MG63 (cell line): ENCODE data around the gene ZNF695. TPM values are rescaled to one million over a fixed set of nuclear protein-coding genes. Genes with fewer than 3 reads are reported as not detected.
"Not testable (repeated sequence)": the region's sequence is repeated elsewhere in the genome, so short reads cannot be mapped to it uniquely, and the experiment has no call there.

Source experiments
- DNase-seq: peaks from one replicate; pipeline ENCODE4 v3.0.0-alpha.2; 2020
- H3K27me3 ChIP-seq: fragments of 250-450 bp; sonication (Bioruptor Pico); 2 replicates; pipeline ENCODE4 v1.5.1; 2020; ENCODE audit warnings: mild to moderate bottlenecking, moderate library complexity
- H3K36me3 ChIP-seq: fragments of 250-450 bp; sonication (Bioruptor Pico); 2 replicates; pipeline ENCODE4 v1.5.1; 2020; ENCODE audit warnings: mild to moderate bottlenecking, moderate library complexity
- H3K4me3 ChIP-seq: fragments of 250-450 bp; sonication (Bioruptor Pico); 2 replicates; pipeline ENCODE4 v1.5.1; 2020; ENCODE audit warnings: mild to moderate bottlenecking, moderate library complexity
- H3K9me3 ChIP-seq: fragments of 250-450 bp; sonication (Bioruptor Pico); 2 replicates; pipeline ENCODE4 v1.5.1; 2020; ENCODE audit warnings: mild to moderate bottlenecking, moderate library complexity
- total RNA-seq: library from RNA; depleted of rRNA; stranded (reverse); fragments of >200 nt; shearing (Covaris generic); gene quantifications from 2 replicates; pipeline ENCODE4 v1.2.3, GENCODE V29; 2014; ENCODE audit warnings: low replicate concordance; rRNA removed

Gene ZNF695
- 6.1 and 9.0 TPM in 2 replicates for total RNA-seq

GRCh38 chr1:247007511-247008405, at the start of gene ZNF695:
Gene ZNF695 (minus strand): TSS chr1:247008057. CDS start chr1:247007908, 149 bp downstream.
- Histone ChIP-seq H3K9me3 (peaks cover 35% of the 10 kb centered on the region), H3K27me3 (no peaks in the 10 kb centered on the region), H3K4me3 (peak within 1 kb of the TSS; percentile 73), H3K36me3 (peaks cover 38% of the 10 kb centered on the region)
- DNase-seq: peak; percentile 98

GRCh38 chr1:247056071-247056470, 48.2 kb upstream of the ZNF695 start:
- H3K4me3 ChIP-seq: no peak overlapping the region
- no peak for DNase-seq
- no peaks in the 10 kb centered on the region; the same call in none of the 2 replicates for H3K36me3 ChIP-seq
- no peaks in the 10 kb centered on the region for H3K27me3 ChIP-seq
- peaks cover 52% of the 10 kb centered on the region for H3K9me3 ChIP-seq

- H3K36me3 ChIP-seq: no peaks in the 10 kb centered on the region; the same call in none of the 2 replicates
- no peak overlapping the region for H3K4me3 ChIP-seq
- no peaks in the 10 kb centered on the region for H3K27me3 ChIP-seq
- peak; percentile 41 for DNase-seq
- H3K9me3 ChIP-seq: peaks cover 55% of the 10 kb centered on the region
Measured at GRCh38 chr1:247054992-247055415, 47.1 kb upstream of the ZNF695 start.

DNA sequence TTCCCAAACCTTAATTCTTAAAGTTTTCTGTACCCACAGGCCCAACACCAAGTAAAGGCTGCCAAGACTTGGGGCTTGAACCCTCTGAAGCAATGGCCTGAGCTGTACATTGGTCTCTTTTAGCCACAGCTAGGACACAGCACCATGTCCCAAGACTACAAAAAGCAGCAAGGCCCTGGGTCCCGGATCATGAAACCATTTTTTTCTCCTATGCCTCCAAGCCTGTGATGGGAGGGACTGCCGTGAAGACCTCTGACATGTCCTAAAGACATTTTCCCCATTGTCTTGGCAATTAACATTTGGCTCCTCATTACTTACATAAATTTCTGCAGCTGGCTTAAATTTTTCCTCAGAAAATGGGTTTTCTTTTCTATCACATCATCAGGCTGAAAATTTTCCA, 39.8 kb upstream of the ZNF695 start:
- H3K9me3 ChIP-seq: peaks cover 53% of the 10 kb centered on the region
- DNase-seq: no peak
- H3K27me3 ChIP-seq: no peaks in the 10 kb centered on the region
- no peak overlapping the region for H3K4me3 ChIP-seq
- no peaks in the 10 kb centered on the region for H3K36me3 ChIP-seq

DNA sequence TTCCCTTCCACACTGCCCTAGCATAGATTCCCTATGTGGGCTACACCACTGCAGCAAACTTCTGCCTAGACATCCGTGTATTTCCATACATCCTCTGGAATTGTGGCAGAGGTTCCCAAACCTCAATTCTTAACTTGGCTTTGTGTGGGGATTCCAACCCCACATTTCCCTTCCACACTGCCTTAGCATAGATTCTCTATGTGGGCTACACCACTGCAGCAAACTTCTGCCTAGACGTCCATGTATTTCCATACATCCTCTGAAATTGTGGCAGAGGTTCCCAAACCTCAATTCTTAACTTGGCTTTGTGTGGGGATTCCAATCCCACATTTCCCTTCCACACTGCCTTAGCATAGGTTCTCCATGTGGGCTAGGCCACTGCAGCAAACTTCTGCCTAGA, 39.4 kb upstream of the ZNF695 start:
- no peaks in the 10 kb centered on the region for H3K27me3 ChIP-seq
- H3K9me3 ChIP-seq: peaks cover 49% of the 10 kb centered on the region
- H3K36me3 ChIP-seq: no peaks in the 10 kb centered on the region
- H3K4me3 ChIP-seq: no peak overlapping the region
- DNase-seq: no peak

DNA sequence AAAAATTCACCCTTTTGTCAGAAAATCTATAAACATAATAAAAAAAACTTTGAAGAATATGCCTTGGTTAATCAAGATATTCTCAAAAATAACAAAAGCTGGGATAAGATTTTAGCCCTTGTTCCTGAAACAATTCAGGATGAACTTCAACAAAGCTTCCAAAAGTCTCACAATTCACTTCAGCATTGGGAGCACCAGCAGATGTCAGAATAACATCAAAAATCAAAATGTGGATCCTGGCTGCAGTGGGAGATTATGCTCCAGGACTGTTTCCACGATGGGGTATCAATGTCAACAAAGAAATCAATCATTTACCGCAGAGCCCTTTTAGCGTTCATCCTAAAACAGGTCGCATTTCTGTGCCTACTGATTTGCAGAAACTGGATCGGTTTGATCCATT, 35.5 kb upstream of the ZNF695 start:
- Histone ChIP-seq H3K36me3 (peaks cover 9% of the 10 kb centered on the region), H3K9me3 (peaks cover 46% of the 10 kb centered on the region), H3K27me3 (no peaks in the 10 kb centered on the region), H3K4me3 (no peak overlapping the region)
- no peak for DNase-seq

DNA sequence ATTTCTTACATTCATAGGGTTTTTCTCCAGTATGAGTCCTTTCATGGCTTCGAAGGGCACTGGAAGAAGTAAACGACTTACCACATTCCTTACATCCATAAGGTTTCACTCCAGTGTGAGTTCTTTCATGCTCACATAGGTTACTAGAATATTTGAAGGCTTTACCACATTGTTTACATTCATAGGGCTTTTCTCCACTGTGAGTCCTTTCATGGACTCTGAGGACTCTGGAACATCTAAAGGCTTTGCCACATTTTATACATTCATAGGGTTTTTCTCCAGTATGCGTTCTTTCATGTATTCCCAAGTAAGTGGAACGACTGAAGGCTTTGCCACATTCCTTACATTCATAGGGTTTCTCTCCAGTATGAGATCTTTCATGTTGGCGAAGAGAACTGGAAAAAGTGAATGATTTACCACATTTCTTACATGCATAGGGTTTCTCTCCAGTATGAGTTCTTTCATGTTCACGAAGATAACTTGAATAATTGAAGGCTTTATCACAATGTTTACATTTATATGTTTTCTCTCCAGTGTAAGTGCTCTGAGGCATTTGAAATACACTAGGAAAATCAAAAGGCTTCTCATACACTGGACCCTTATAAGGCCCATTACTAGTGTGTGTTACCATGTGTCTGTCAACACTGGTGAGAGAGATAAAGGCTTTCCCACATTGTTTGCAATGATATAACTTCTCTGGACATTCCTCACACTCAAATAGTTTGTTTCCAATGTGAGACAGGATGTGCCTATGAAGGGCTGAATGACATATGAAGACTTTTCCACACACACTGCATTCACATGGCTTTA, 29.9 kb upstream of the ZNF695 start:
- DNase-seq: no peak
- Histone ChIP-seq H3K9me3 (peaks cover 60% of the 10 kb centered on the region), H3K4me3 (no peak overlapping the region), H3K27me3 (no peaks in the 10 kb centered on the region), H3K36me3 (peaks cover 31% of the 10 kb centered on the region)

GRCh38 chr1:247032306-247032705, 24.4 kb upstream of the ZNF695 start:
- Histone ChIP-seq H3K9me3 (peaks cover 38% of the 10 kb centered on the region), H3K36me3 (peaks cover 10% of the 10 kb centered on the region)
- not testable (repeated sequence) for H3K27me3 ChIP-seq, DNase-seq, H3K4me3 ChIP-seq

DNA sequence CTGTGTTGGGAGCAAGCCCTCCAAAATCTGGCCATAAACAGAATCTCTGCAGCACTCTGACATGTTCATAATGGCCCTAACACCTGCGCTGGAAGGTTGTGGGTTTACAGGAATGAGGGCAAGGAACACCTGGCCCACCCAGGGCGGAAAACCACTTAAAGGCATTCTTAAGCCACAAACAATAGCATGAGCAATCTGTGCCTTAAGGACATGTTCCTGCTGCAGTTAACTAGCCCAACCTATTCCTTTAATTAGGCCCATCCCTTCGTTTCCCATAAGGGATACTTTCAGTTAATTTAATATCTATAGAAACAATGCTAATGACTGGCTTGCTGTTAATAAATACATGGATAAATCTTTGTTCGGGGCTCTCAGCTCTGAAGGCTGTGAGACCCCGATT, 16.8 kb upstream of the ZNF695 start:
- H3K4me3 ChIP-seq, DNase-seq, H3K36me3 ChIP-seq, H3K27me3 ChIP-seq: not testable (repeated sequence)
- peaks cover 18% of the 10 kb centered on the region for H3K9me3 ChIP-seq

DNA sequence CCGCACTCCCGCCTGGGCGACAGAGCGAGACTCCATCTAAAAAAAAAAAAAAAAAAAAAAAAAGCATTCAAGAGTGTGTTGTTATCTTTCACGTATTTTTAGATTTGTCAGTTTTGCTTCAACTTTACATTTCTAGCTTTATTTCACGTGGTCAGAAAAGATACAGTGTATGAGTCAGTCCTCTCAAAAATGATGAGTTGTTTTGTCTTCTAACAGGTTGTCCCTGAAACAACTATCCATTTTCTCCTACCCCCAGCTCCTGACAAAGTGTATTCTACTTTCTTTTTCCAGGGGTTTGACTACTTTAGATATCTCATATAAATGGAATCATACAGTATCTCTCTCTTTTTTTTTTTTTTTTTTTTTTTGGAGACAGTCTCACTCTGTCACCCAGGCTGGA, 5.5 kb upstream of the ZNF695 start:
- Histone ChIP-seq H3K36me3 (no peaks in the 10 kb centered on the region), H3K9me3 (peaks cover 11% of the 10 kb centered on the region), H3K4me3 (no peak overlapping the region), H3K27me3 (no peaks in the 10 kb centered on the region)
- DNase-seq: no peak

DNA sequence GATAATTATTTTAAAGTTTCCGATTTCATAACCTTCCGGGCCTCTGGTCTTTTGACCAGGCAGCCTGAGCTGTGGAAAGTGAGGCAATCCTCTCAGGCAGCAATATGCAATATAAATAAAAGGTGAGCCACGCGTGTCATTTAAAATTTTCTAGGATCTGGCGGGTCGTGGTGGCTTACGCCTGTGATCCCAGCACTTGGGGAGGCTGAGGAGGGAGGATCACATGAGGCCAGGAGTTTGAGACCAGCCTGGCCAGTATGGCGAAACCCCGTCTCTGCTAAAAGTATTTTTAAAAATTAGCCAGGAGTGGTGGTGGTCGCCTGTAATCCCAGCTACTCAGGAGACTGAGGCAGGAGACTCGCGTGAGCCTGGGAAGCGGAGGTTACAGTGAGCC, 546 bp upstream of the ZNF695 start:
- Histone ChIP-seq H3K9me3 (peaks cover 30% of the 10 kb centered on the region), H3K36me3 (peaks cover 32% of the 10 kb centered on the region), H3K4me3 (peak overlapping the region; percentile 73), H3K27me3 (no peaks in the 10 kb centered on the region)
- DNase-seq: no peak

DNA sequence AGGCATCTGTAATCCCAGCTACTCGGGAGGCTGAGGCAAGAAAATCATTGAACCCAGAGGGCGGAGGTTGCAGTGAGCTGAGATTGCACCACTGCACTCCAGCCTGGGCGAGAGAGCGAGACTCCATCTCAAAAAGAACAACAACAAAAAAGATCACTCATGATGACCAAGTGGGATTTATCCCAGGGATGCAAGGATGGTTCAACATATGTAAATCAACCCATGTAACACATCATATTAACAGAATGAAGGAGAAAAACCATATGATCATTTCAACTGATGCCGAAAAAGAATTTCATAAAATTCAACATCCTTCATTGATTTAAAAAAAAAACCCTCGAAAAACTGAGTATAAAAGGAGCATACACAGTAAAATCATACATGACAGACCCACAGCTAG, 3.8 kb downstream of the ZNF695 start:
- DNase-seq, H3K4me3 ChIP-seq, H3K27me3 ChIP-seq: not testable (repeated sequence)
- Histone ChIP-seq H3K9me3 (peaks cover 61% of the 10 kb centered on the region), H3K36me3 (peaks cover 54% of the 10 kb centered on the region)

DNA sequence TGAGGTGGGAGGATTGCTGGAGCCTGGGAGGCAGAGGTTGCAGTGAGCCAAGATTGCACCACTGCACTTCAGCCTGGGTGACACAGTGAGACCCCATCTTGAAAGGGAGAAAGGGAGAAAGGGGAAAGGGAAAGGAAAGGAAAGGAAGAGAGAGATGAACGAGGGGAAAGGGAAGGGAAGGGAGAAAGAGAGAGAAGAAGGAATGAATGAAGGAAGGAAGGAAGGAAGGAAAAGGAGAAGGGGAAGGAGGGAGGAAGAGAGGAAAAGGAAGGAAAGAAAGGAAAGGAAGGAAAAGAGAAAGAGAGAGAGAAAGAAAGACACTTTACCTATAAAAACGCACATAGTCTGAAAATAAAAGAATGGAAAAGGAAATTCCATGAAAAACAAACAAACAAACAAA, 18.0 kb downstream of the ZNF695 start:
- no peak for DNase-seq
- Histone ChIP-seq H3K9me3 (peaks cover 80% of the 10 kb centered on the region), H3K4me3 (no peak overlapping the region), H3K36me3 (peaks cover 82% of the 10 kb centered on the region), H3K27me3 (no peaks in the 10 kb centered on the region)

DNA sequence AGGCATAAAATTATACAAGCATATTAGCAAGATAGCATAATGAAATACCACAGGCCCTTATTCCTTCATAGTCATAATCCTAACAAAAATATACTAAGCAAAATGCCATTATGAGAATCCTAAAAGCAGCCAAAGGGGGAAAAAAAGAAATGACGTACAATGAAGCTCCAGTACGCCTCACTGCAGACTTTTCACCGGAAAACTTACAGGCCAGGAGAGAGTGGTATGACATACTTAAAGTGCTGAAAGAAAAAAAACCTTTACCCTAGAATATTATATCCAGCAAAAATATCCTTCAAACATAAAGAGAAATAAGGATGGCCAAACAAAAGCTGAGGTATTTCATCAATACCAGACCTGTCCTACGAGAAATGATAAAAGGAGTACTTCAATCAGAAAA, 19.5 kb downstream of the ZNF695 start:
- Histone ChIP-seq H3K27me3 (no peaks in the 10 kb centered on the region), H3K9me3 (peaks cover 85% of the 10 kb centered on the region), H3K4me3 (no peak overlapping the region), H3K36me3 (peaks cover 81% of the 10 kb centered on the region)
- DNase-seq: no peak

DNA sequence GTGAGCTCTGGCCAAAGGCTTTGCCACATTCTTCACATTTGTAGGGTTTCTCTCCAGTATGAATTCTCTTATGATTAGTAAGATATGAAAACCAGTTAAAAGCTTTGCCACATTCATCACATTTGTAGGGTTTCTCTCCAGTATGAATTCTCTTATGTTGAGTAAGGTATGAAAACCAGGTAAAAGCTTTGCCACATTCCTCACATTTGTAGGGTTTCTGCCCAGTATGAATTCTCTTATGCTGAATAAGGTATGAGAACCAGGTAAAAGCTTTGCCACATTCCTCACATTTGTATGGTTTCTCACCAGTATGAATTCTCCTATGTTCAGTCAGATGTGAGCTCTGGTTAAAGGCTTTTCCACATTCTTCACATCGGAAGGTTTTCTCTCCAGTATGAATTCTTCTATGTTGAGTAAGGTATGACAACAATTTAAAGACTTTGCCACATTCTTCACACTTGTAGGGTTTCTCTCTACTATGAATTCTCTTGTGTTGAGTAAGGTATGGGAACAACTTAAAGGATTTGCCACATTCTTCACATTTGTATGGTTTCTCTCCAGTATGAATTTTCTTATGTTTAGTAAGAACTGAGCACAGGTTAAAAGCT, 20.7 kb downstream of the ZNF695 start:
- DNase-seq: no peak
- H3K27me3 ChIP-seq: no peaks in the 10 kb centered on the region
- peaks cover 86% of the 10 kb centered on the region for H3K9me3 ChIP-seq
- H3K4me3 ChIP-seq: no peak overlapping the region
- peaks cover 79% of the 10 kb centered on the region for H3K36me3 ChIP-seq

- peaks cover 51% of the 10 kb centered on the region for H3K36me3 ChIP-seq
Measured at GRCh38 chr1:246978785-246979184, 29.1 kb downstream of the ZNF695 start.

DNA sequence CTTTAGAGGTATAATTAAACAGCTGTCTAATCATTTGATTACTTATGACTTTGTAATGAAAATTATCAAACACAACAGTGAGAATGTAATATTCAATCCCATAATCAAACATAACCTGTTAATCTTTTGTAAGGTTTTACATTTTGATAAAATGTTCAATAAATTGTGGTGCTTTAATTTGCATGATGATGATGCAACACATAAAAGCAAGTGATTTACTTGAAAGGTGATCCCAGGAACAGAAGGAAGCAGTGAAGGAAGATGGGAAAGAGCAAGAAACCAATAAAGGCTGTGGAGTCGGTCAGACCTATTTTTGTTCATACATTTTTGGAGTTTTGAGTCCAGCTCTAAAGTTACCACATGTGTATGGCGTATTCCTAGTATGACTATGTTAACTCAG, 29.6 kb downstream of the ZNF695 start:
- H3K36me3 ChIP-seq: peaks cover 47% of the 10 kb centered on the region
- no peaks in the 10 kb centered on the region for H3K27me3 ChIP-seq
- no peak overlapping the region for H3K4me3 ChIP-seq
- DNase-seq: no peak
- peaks cover 46% of the 10 kb centered on the region for H3K9me3 ChIP-seq

More at GRCh38 chr1:246978785-246979184, 29.1 kb downstream of the ZNF695 start:
- Histone ChIP-seq H3K4me3 (no peak overlapping the region), H3K9me3 (peaks cover 48% of the 10 kb centered on the region), H3K27me3 (no peaks in the 10 kb centered on the region)
- no peak for DNase-seq
